Activated T-cell treated with anti-CD3 and anti-CD28 coated beads, Interleukin-2, amount 50 U/mL, for 72 hours (primary cell): ENCODE measurements around the gene STK11. TPM values are rescaled to one million over a fixed set of nuclear protein-coding genes. Genes with fewer than 3 reads are reported as not detected.

Experiments
- ATAC-seq, 2 donors: fragments of 150-1000 bp; cut with Tn5 transposase; replicated peaks in 1 of 2; 2 replicates each; pipeline ENCODE4 v1.10.0; 2021; ENCODE audit warnings: moderate library complexity in 2 of 2, mild to moderate bottlenecking in 1 of 2
- DNase-seq, 2 donors: peaks; one replicate each; pipeline ENCODE4 v3.0.0; 2021 to 2022; ENCODE audit warnings: mixed read lengths in 1 of 2
- H3K27ac Mint-ChIP-seq: one replicate; pipeline ENCODE4 v1.8.0; 2022; ENCODE audit warnings: mild to moderate bottlenecking, moderate library complexity, mixed read lengths
- H3K27me3 Mint-ChIP-seq: one replicate; pipeline ENCODE4 v1.8.0; 2022; ENCODE audit warnings: low read depth, mixed read lengths
- H3K36me3 Mint-ChIP-seq, 2 donors: one replicate each; pipeline ENCODE4 v1.8.0; 2022; ENCODE audit warnings: mixed read lengths in 2 of 2, mild to moderate bottlenecking in 1 of 2; ENCODE audit not compliant: insufficient read depth in 2 of 2
- H3K4me1 Mint-ChIP-seq: one replicate; pipeline ENCODE4 v1.8.0; 2022; ENCODE audit warnings: low read depth, mixed read lengths
- H3K4me3 Mint-ChIP-seq, 2 donors: one replicate each; pipeline ENCODE4 v1.8.0; 2022; ENCODE audit warnings: mild to moderate bottlenecking in 2 of 2, mixed read lengths in 2 of 2, moderate library complexity in 2 of 2
- H3K9me3 Mint-ChIP-seq, 2 donors: one replicate each; pipeline ENCODE4 v1.8.0; 2022; ENCODE audit warnings: mixed read lengths in 2 of 2
- total RNA-seq, 2 donors: library from RNA; stranded (reverse); gene quantifications; one replicate each; pipeline ENCODE4 v1.2.3, GENCODE V29; 2022

The STK11 gene
- total RNA-seq, 2 donors from 2014 or later, result 81.5 to 86.3 TPM

DNA sequence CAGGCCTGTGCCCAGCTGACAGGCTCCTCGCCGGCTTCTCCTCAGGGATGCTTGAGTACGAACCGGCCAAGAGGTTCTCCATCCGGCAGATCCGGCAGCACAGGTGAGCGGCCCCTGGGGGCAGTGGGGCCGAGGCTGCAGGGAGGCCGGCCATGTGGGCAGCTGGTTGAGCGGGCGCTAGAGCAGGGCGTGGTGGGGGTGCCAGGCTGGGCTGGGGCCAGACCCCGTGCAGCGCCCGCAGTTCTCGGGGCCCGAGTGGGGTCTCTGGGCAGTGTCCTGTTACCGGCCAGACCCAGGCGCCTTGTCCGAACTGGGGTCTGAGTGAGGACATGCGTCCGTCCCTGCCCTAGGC is 16.3 kb downstream of the STK11 start:
- no peaks in the 10 kb centered on the region for H3K9me3 Mint-ChIP-seq
- no peaks in the 10 kb centered on the region for H3K36me3 Mint-ChIP-seq
- DNase-seq, result no peak

DNA sequence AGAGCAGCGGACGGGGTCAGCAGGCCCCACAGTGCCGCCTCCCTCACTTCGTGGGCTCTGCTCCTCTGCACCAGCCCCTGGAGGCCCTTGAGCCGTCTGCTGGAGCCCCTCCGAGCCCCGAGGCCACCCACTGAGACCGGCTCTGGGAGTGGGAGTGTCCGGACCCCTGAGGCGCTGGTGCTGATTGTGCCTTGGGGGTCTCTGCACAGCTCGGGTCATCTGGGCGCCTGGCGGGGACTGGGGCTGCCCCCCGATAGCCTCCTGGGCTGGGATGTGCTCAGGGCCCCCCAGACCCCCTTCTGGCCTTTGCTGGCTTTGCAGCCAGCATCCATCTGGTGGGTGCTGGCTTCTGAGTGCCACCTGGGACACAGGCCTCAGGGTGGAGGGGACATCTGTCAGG is 16.8 kb downstream of the STK11 start:
- Mint-ChIP-seq H3K4me1 (no peaks in the 10 kb centered on the region), H3K27me3 (no peaks in the 10 kb centered on the region), H3K36me3 (no peaks in the 10 kb centered on the region), H3K9me3 (no peaks in the 10 kb centered on the region), H3K4me3 (no peak overlapping the region), H3K27ac (no peak overlapping the region)
- no peak for DNase-seq
- ATAC-seq, result no peak

More for the DNA sequence above, 16.3 kb downstream of the STK11 start:
- H3K4me3 Mint-ChIP-seq, result no peak overlapping the region
- ATAC-seq, result no peak
- no peaks in the 10 kb centered on the region for H3K27me3 Mint-ChIP-seq
- no peaks in the 10 kb centered on the region for H3K4me1 Mint-ChIP-seq
- no peak overlapping the region for H3K27ac Mint-ChIP-seq

DNA sequence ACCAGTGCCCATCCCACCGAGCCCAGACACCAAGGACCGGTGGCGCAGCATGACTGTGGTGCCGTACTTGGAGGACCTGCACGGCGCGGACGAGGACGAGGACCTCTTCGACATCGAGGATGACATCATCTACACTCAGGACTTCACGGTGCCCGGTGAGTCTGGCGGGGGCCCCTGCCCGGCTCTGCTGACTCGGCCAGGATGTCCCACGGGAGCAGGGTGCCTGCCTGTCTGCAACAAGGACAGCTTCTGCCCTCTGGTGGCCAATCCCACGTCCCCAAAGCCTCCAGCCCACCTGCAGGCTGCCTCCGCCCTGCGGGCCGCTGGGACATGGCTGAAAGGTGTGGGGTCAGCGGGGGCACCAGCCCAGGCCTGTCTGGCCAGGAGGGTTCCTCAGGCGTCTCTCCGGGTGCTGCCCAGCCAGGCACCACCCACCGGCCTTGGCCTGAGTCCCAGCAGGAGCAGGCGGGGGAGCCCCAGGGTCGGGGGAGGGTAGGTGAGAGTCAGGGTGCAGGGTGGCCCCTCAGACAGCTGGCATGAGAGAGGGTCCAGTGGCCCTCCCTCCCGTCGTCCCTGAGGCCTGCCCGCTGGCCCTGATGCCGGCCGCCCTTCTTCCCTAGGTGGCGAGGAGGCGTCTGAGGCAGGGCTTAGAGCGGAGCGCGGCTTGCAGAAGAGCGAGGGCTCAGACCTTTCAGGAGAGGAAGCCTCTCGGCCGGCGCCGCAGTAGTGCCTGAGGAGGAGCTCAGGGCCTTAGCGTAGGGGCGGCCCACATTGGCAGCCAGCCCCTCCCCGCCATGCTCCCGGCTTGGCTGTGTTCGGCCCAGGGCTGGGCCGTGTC is 17.7 kb downstream of the STK11 start:
- Mint-ChIP-seq H3K27me3 (no peaks in the 10 kb centered on the region), H3K36me3 (no peaks in the 10 kb centered on the region), H3K4me1 (no peaks in the 10 kb centered on the region), H3K4me3 (no peak overlapping the region), H3K9me3 (no peaks in the 10 kb centered on the region), H3K27ac (no peak overlapping the region)
- DNase-seq (peak in 1 of 2 donors; percentile 52), ATAC-seq (peak; percentile 39 to 44)

- Mint-ChIP-seq H3K4me1 (no peaks in the 10 kb centered on the region), H3K4me3 (no peak overlapping the region), H3K27ac (no peak overlapping the region), H3K36me3 (no peaks in the 10 kb centered on the region), H3K27me3 (no peaks in the 10 kb centered on the region), H3K9me3 (no peaks in the 10 kb centered on the region)
- DNase-seq (no peak), ATAC-seq (no peak)
These were observed 18.7 kb downstream of the STK11 start for GRCh38 chr19:1224047-1224825.

- ATAC-seq (no peak), DNase-seq (no peak)
- Mint-ChIP-seq H3K27me3 (no peaks in the 10 kb centered on the region), H3K4me3 (no peak overlapping the region), H3K9me3 (no peaks in the 10 kb centered on the region), H3K27ac (no peak overlapping the region), H3K36me3 (no peaks in the 10 kb centered on the region), H3K4me1 (no peaks in the 10 kb centered on the region)
These were observed 19.3 kb downstream of the STK11 start for GRCh38 chr19:1224847-1225246.

- H3K36me3 Mint-ChIP-seq, result no peaks in the 10 kb centered on the region
These were observed 20.1 kb downstream of the STK11 start for GRCh38 chr19:1225440-1226226.

GRCh38 chr19:1226227-1226518 is 20.6 kb downstream of the STK11 start:
- H3K36me3 Mint-ChIP-seq, result no peaks in the 10 kb centered on the region
- ATAC-seq, result no peak
- no peaks in the 10 kb centered on the region for H3K4me1 Mint-ChIP-seq
- no peaks in the 10 kb centered on the region for H3K27me3 Mint-ChIP-seq
- H3K27ac Mint-ChIP-seq, result no peak overlapping the region
- DNase-seq, result no peak
- H3K9me3 Mint-ChIP-seq, result no peaks in the 10 kb centered on the region
- no peak overlapping the region for H3K4me3 Mint-ChIP-seq

More at GRCh38 chr19:1225440-1226226, 20.1 kb downstream of the STK11 start:
- Mint-ChIP-seq H3K27ac (no peak overlapping the region), H3K4me3 (no peak overlapping the region), H3K4me1 (no peaks in the 10 kb centered on the region), H3K9me3 (no peaks in the 10 kb centered on the region), H3K27me3 (no peaks in the 10 kb centered on the region)
- DNase-seq, result no peak
- ATAC-seq, result no peak

DNA sequence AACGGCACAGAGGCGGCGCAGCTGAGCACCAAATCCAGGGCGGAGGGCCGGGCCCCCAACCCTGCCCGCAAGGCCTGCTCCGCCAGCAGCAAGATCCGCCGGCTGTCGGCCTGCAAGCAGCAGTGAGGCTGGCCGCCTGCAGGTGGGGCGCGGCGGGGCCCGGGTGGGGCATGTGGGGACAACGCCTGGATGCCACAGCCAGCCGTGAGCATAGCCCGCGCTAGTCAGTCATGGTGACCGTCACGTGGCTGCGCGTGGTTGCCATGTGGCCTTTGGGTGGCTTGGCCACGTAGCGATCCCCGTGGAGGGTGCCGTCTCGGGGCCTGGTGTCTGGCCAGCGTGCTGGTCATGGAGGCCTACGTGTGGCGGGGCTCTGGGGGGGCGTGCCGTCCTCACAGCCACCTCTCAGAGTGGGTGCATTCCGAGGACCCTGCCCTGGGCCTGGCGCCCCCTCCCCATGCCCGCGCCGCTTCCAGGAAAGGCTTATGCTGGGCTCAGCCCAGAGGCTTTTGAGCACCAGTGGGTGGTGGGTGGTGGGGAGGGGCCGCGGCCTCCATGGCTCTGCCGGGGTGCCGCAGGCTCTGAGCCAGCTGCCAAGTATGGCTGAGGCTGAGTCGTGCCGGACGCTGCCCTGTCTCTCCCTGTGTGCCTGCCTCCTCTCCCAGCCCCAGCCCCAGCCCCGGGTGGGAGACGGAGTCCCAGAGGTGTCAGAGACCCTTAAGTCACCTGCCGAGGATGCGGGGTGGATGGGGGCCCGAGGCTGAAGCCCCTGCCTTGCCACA is 21.1 kb downstream of the STK11 start:
- H3K4me1 Mint-ChIP-seq, result no peaks in the 10 kb centered on the region
- no peak overlapping the region for H3K4me3 Mint-ChIP-seq
- no peak for DNase-seq
- H3K27me3 Mint-ChIP-seq, result no peaks in the 10 kb centered on the region
- H3K27ac Mint-ChIP-seq, result no peak overlapping the region
- H3K36me3 Mint-ChIP-seq, result no peaks in the 10 kb centered on the region
- H3K9me3 Mint-ChIP-seq, result no peaks in the 10 kb centered on the region
- ATAC-seq, result no peak

DNA sequence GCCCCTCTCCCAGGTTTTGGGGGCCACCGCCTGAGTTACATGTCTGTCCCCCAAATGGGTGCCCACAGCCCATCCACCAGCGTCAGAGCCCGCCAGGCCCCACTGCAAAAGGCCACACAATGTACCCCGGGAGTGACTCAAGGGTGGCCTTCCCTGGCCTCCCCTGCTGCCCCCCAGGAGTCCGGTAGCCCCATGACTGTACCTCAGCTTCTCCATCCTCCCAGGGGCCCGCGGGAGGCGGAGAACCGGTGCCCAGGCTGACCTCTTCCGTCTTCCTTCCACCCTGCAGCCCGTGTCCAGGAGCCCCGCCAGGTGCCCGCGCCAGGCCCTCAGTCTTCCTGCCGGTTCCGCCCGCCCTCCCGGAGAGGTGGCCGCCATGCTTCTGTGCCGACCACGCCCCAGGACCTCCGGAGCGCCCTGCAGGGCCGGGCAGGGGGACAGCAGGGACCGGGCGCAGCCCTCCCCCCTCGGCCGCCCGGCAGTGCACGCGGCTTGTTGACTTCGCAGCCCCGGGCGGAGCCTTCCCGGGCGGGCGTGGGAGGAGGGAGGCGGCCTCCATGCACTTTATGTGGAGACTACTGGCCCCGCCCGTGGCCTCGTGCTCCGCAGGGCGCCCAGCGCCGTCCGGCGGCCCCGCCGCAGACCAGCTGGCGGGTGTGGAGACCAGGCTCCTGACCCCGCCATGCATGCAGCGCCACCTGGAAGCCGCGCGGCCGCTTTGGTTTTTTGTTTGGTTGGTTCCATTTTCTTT is 21.9 kb downstream of the STK11 start:
- H3K9me3 Mint-ChIP-seq, result no peaks in the 10 kb centered on the region
- no peaks in the 10 kb centered on the region for H3K36me3 Mint-ChIP-seq
- DNase-seq, result no peak
- ATAC-seq, result no peak
- no peaks in the 10 kb centered on the region for H3K4me1 Mint-ChIP-seq
- H3K4me3 Mint-ChIP-seq, result no peak overlapping the region
- no peaks in the 10 kb centered on the region for H3K27me3 Mint-ChIP-seq
- H3K27ac Mint-ChIP-seq, result no peak overlapping the region

- no peaks in the 10 kb centered on the region for H3K9me3 Mint-ChIP-seq
- DNase-seq (no peak), ATAC-seq (no peak)
- no peaks in the 10 kb centered on the region for H3K27me3 Mint-ChIP-seq
- no peaks in the 10 kb centered on the region for H3K36me3 Mint-ChIP-seq
- no peak overlapping the region for H3K27ac Mint-ChIP-seq
- no peaks in the 10 kb centered on the region for H3K4me1 Mint-ChIP-seq
- H3K4me3 Mint-ChIP-seq, result no peak overlapping the region
These were observed 22.8 kb downstream of the STK11 start for GRCh38 chr19:1228161-1228957.

DNA sequence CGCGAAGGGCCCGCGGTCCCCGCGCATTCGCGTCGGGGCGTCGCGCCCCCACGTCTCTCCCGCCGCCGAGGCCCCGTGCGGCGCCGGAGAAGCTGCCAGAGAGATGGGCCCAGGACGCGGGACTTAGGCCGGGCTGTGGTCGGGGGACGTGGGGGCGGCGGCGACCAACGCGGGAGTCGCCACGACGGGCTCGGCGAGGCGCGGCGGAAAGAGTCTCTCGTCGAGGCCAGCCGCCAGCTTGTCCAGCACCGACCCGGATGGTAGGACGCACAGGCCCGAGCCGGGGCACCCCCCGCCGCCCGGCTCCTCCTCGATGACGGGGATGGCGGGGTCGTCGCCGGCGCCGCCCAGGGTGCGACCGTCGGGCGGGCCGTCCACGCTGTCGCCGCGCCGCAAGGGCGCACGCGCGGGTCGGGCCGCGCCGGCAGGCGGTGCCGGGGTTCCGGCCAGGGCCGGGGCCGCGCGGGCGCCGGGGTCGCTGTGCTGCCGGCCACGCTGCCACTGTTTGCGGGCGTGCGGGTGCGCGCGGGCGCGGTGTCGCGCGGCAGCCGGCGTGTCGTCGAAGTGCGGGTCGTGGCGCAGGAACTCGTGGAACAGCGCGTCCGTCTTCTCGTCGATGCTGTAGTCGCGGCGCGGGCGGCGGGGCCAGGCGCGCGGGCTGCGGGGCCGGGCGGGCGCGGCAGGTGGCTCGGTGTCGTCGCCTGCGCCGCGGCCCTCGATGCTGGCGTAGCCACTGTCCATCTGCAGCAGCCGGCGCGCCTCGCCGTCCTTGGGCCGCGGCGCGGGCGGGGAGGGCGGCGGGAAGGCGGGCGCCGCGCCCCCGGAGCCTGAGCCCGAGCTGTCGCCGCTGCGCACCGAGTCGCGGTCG is 23.7 kb downstream of the STK11 start:
- no peaks in the 10 kb centered on the region for H3K27me3 Mint-ChIP-seq
- no peaks in the 10 kb centered on the region for H3K9me3 Mint-ChIP-seq
- ATAC-seq (no peak), DNase-seq (no peak)
- H3K4me3 Mint-ChIP-seq, result no peak overlapping the region
- no peaks in the 10 kb centered on the region for H3K4me1 Mint-ChIP-seq
- H3K36me3 Mint-ChIP-seq, result no peaks in the 10 kb centered on the region
- H3K27ac Mint-ChIP-seq, result no peak overlapping the region
